Measurements from ENCODE around the gene CERKL. TPM values are rescaled to one million over a fixed set of nuclear protein-coding genes. Genes with fewer than 3 reads are reported as not detected.

Gene CERKL
- total and polyA plus RNA-seq, 9 of the 15 experiments (the other 6 are each of a cell fraction or from before 2014, with no cell fraction given) = 0.04 to 0.08 TPM; not detected in 7

- in situ Hi-C loops (cut with MboI) = no loop called here
- Histone ChIP-seq H3K79me2 (ENCODE audit: control insufficient read depth, insufficient read depth, low read length) (no peaks in the 10 kb centered on the region), H3K4me1 (replicated peaks in 1 of 2; ENCODE audit: control insufficient read depth in 2 of 2, insufficient read depth in 2 of 2, low read length in 2 of 2) (no peaks in the 10 kb centered on the region), H3K27me3 (ENCODE audit: control insufficient read depth in 2 of 2, insufficient read depth in 2 of 2, low read length in 2 of 2) (no peaks in the 10 kb centered on the region), H4K20me1 (replicated peaks; ENCODE audit: control insufficient read depth, insufficient read depth, low read length) (no peaks in the 10 kb centered on the region), H3K9me3 (replicated peaks; ENCODE audit: control insufficient read depth, insufficient read depth, low read depth, low read length) (no peaks in the 10 kb centered on the region), H3K4me2 (ENCODE audit: insufficient read depth, low read length) (no peak overlapping the region), H2AFZ (ENCODE audit: low read depth, low read length) (no peak overlapping the region), H3K4me3 (no peak overlapping the region), H3K27ac (ENCODE audit: extremely low read depth, low read depth, low read length) (no peak overlapping the region), H3K9me1 (ENCODE audit: control insufficient read depth, insufficient read depth, low read length) (no peaks in the 10 kb centered on the region), H3K9ac (ENCODE audit: insufficient read depth in 1 of 2, low read depth in 2 of 2, low read length in 2 of 2) (no peak overlapping the region), H3K36me3 (ENCODE audit: control insufficient read depth, insufficient read depth, low read length) (no peaks in the 10 kb centered on the region)
- ChIA-PET CTCF (ENCODE audit: low intra/inter-chr PET ratio) (no interaction called here), POLR2A (no interaction called here)
- ATAC-seq (no peak), FAIRE-seq (no peak), DNase-seq (ENCODE audit: extremely low read depth in 1 of 4, low spot score in 3 of 4) (no peak)
- TF ChIP-seq ZNF280A (IDR thresholded peaks at IDR 0.05; ENCODE audit: low read depth, partially characterized antibody) (no peak), STAT5A (IDR thresholded peaks at IDR 0.05; ENCODE audit: borderline replicate concordance, low read length) (no peak), ATF6 (CRISPR knock-in tag; IDR thresholded peaks at IDR 0.05) (no peak), CEBPB (tag; IDR thresholded peaks at IDR 0.05) (no peak)
- BruUV-seq (replicated peaks) = no TSS peak
- intact Hi-C loops (cut with micrococcal nuclease) = loop anchor here (5.0 kb wide), 1 partner anchor 146 kb away; no protein-coding TSS in a partner anchor
- WGBS (ENCODE audit: insufficient coverage, low coverage, missing lambda C conversion rate) = 0% methylated on average over 4 of the region's 4 CpGs
Observed at GRCh38 chr2:181570833-181571661, 85.9 kb downstream of the CERKL start.

All from K562 (cell line).